ENCODE results near the gene PSMA4.

PSMA4 gene

GRCh38 chr15:78540141-78540870, at the start of gene PSMA4:
PSMA4 (plus strand) TSS chr15:78540444; CDS start chr15:78541928, 1,484 bp downstream.
- no peak for TF ChIP-seq CTCF (IDR thresholded peaks at IDR 0.05)

GRCh38 chr15:78492872-78493271, 47.4 kb upstream of the PSMA4 start:
- TF ChIP-seq CTCF (IDR thresholded peaks at IDR 0.05), result no peak

- no peak for TF ChIP-seq CTCF (IDR thresholded peaks at IDR 0.05)
These were observed 38.4 kb upstream of the PSMA4 start for GRCh38 chr15:78501857-78502256.

- no peak for TF ChIP-seq CTCF (IDR thresholded peaks at IDR 0.05)
These were observed 37.6 kb upstream of the PSMA4 start for GRCh38 chr15:78502641-78503040.

GRCh38 chr15:78506971-78507830, 33.0 kb upstream of the PSMA4 start, which contains the start of gene HYKK:
HYKK (plus strand) TSS chr15:78507577; CDS start chr15:78513089, 5,512 bp downstream.
- TF ChIP-seq CTCF (IDR thresholded peaks at IDR 0.05), result 0 out of 2 replicates have a peak, but pooled peaks have one; percentile 12

- no peak for TF ChIP-seq CTCF (IDR thresholded peaks at IDR 0.05)
These were observed 32.4 kb upstream of the PSMA4 start for GRCh38 chr15:78507831-78508160.

- TF ChIP-seq CTCF (IDR thresholded peaks at IDR 0.05), result no peak
These were observed 32.0 kb upstream of the PSMA4 start for GRCh38 chr15:78508272-78508671.
